Measurements from ENCODE around the gene IFNA6.

The IFNA6 gene

GRCh38 chr9:21326526-21327139 lies 24.1 kb downstream of the IFNA6 start:
- no peaks in the 10 kb centered on the region for H3K27me3 ChIP-seq (ENCODE audit: insufficient read depth, poor library complexity, severe bottlenecking)
- H3K27ac ChIP-seq (replicated peaks): no peak overlapping the region
- DNase-seq (ENCODE audit: low read depth in 1 of 2, low spot score in 1 of 2): no peak
- TF ChIP-seq REST (IDR thresholded peaks at IDR 0.05; ENCODE audit: insufficient replicate concordance, low read depth) (no peak), POLR2AphosphoS5 (IDR thresholded peaks at IDR 0.05; ENCODE audit: low read depth) (no peak), CTCF (IDR thresholded peaks at IDR 0.05; ENCODE audit: insufficient read depth, low read length) (no peak), GABPA (IDR thresholded peaks at IDR 0.05; ENCODE audit: low read depth) (no peak), SPI1 (IDR thresholded peaks at IDR 0.05; ENCODE audit: borderline replicate concordance, low read depth) (no peak)
- no peak overlapping the region for H3K4me3 ChIP-seq (replicated peaks; ENCODE audit: insufficient read depth, low read length)

- peak in 1 of 2 experiments; percentile 11 for DNase-seq (ENCODE audit: low read depth in 1 of 2, low spot score in 1 of 2)
- TF ChIP-seq POLR2AphosphoS5 (IDR thresholded peaks at IDR 0.05; ENCODE audit: low read depth) (no peak), REST (IDR thresholded peaks at IDR 0.05; ENCODE audit: insufficient replicate concordance, low read depth) (no peak), GABPA (IDR thresholded peaks at IDR 0.05; ENCODE audit: low read depth) (no peak), SPI1 (IDR thresholded peaks at IDR 0.05; ENCODE audit: borderline replicate concordance, low read depth) (no peak), CTCF (IDR thresholded peaks at IDR 0.05; ENCODE audit: insufficient read depth, low read length) (no peak)
- no peaks in the 10 kb centered on the region for H3K27me3 ChIP-seq (ENCODE audit: insufficient read depth, poor library complexity, severe bottlenecking)
- H3K4me3 ChIP-seq (replicated peaks; ENCODE audit: insufficient read depth, low read length): no peak overlapping the region
- no peak overlapping the region for H3K27ac ChIP-seq (replicated peaks)
These were observed 26.6 kb downstream of the IFNA6 start for GRCh38 chr9:21324047-21324446.

GRCh38 chr9:21322911-21323461 lies 27.7 kb downstream of the IFNA6 start:
- no peak for TF ChIP-seq SPI1 (IDR thresholded peaks at IDR 0.05; ENCODE audit: borderline replicate concordance, low read depth)
- no peak for TF ChIP-seq POLR2AphosphoS5 (IDR thresholded peaks at IDR 0.05; ENCODE audit: low read depth)
- DNase-seq (ENCODE audit: low read depth in 1 of 2, low spot score in 1 of 2): peak in 1 of 2 experiments; percentile 43
- no peak overlapping the region for H3K27ac ChIP-seq (replicated peaks)
- H3K27me3 ChIP-seq (ENCODE audit: insufficient read depth, poor library complexity, severe bottlenecking): no peaks in the 10 kb centered on the region
- no peak overlapping the region for H3K4me3 ChIP-seq (replicated peaks; ENCODE audit: insufficient read depth, low read length)

- no peaks in the 10 kb centered on the region for H3K27me3 ChIP-seq (ENCODE audit: insufficient read depth, poor library complexity, severe bottlenecking)
- no peak for DNase-seq (ENCODE audit: low read depth in 1 of 2, low spot score in 1 of 2)
- no peak overlapping the region for H3K4me3 ChIP-seq (replicated peaks; ENCODE audit: insufficient read depth, low read length)
- no peak overlapping the region for H3K27ac ChIP-seq (replicated peaks)
- TF ChIP-seq SPI1 (IDR thresholded peaks at IDR 0.05; ENCODE audit: borderline replicate concordance, low read depth) (no peak), REST (IDR thresholded peaks at IDR 0.05; ENCODE audit: insufficient replicate concordance, low read depth) (no peak), GABPA (IDR thresholded peaks at IDR 0.05; ENCODE audit: low read depth) (no peak), POLR2AphosphoS5 (IDR thresholded peaks at IDR 0.05; ENCODE audit: low read depth) (no peak), CTCF (IDR thresholded peaks at IDR 0.05; ENCODE audit: insufficient read depth, low read length) (no peak)
These were observed 30.2 kb downstream of the IFNA6 start for GRCh38 chr9:21320465-21320864.

All from HL-60 (cell line).